Panc1 (cell line): ENCODE measurements around the gene SLC2A11. TPM values are rescaled to one million over a fixed set of nuclear protein-coding genes. Genes with fewer than 3 reads are reported as not detected.

Source experiments
- ATAC-seq: fragments of 200-7000 bp; cut with Tn5 transposase; 2 replicates; pipeline ENCODE4 v1.9.1; 2020; ENCODE audit warnings: mild to moderate bottlenecking, moderate library complexity
- BruUV-seq: library from RNA; stranded (reverse); fragments of 400-500 nt; replicated peaks from 2 replicates; lab custom pipeline; 2021; lab: Mats Ljungman, UMichigan
- CTCF ChIA-PET: fragments of 300-600 bp; sonication (Branson Sonifier 250); formaldehyde crosslinking; loops from one replicate; lab custom pipeline; 2022; ENCODE audit warnings: antibody characterized with exemption; lab: Charles Lee
- POLR2A ChIA-PET: fragments of 300-600 bp; sonication (Branson Sonifier 250); formaldehyde crosslinking; loops from one replicate; lab custom pipeline; 2022; ENCODE audit warnings: antibody characterized with exemption; lab: Charles Lee
- DNase-seq: peaks from one replicate; pipeline ENCODE4 v3.0.0-alpha.2; 2010; ENCODE audit warnings: low read depth, low spot score
- H3K27ac ChIP-seq: 2 replicates; pipeline ENCODE4 v1.5.1; 2011; ENCODE audit warnings: mild to moderate bottlenecking, low read length, inconsistent platforms
- H3K27me3 ChIP-seq: fragments of 200-500 bp; sonication (Bioruptor generic); 2 replicates; pipeline ENCODE4 v1.6.0; 2014; ENCODE audit warnings: low read length, inconsistent platforms; ENCODE audit not compliant: control insufficient read depth, insufficient read depth
- H3K36me3 ChIP-seq: fragments of 200-500 bp; sonication (Bioruptor generic); 2 replicates; pipeline ENCODE4 v1.5.1; 2014; ENCODE audit warnings: inconsistent platforms, mild to moderate bottlenecking, low read length, moderate library complexity; ENCODE audit not compliant: control insufficient read depth, insufficient read depth
- H3K4me1 ChIP-seq: 2 replicates; pipeline ENCODE4 v1.5.1; 2011; ENCODE audit warnings: inconsistent platforms, mild to moderate bottlenecking, low read length, moderate library complexity; ENCODE audit not compliant: control insufficient read depth, insufficient read depth
- H3K4me3 ChIP-seq, 2 experiments: 2 replicates each; pipeline ENCODE4 v1.5.1; 2011 to 2012; ENCODE audit warnings: low read depth in 2 of 2, low read length in 2 of 2, mild to moderate bottlenecking in 2 of 2, inconsistent platforms in 1 of 2, moderate library complexity in 1 of 2
- H3K9me3 ChIP-seq: fragments of 200-500 bp; sonication (Bioruptor generic); 2 replicates; pipeline ENCODE4 v1.5.1; 2014; ENCODE audit warnings: low read depth, mild to moderate bottlenecking, inconsistent platforms, low read length, moderate library complexity; ENCODE audit not compliant: control insufficient read depth, insufficient read depth
- CTCF ChIP-seq: fragments of 450-650 bp; IDR thresholded peaks from 2 replicates; pipeline ENCODE4 v1.5.1; 2017; ENCODE audit warnings: mild to moderate bottlenecking
- POLR2AphosphoS5 ChIP-seq: IDR thresholded peaks from 2 replicates; pipeline ENCODE4 v1.6.1; 2012; ENCODE audit warnings: mild to moderate bottlenecking, low read depth, low read length, moderate library complexity
- REST ChIP-seq, 2 experiments: IDR thresholded peaks; 2 replicates each; pipeline ENCODE4 v1.6.1; 2011 to 2012; ENCODE audit warnings: low read depth in 2 of 2, control low read depth in 1 of 2, low read length in 1 of 2, mild to moderate bottlenecking in 1 of 2, moderate library complexity in 1 of 2; ENCODE audit not compliant: insufficient read depth in 1 of 2
- SIN3A ChIP-seq: IDR thresholded peaks from 2 replicates; pipeline ENCODE4 v1.6.1; 2012; ENCODE audit warnings: low read depth, mild to moderate bottlenecking, low read length, moderate library complexity, borderline replicate concordance; ENCODE audit not compliant: insufficient read depth
- TCF7L2 ChIP-seq: IDR thresholded peaks from 2 replicates; pipeline ENCODE4 v1.6.1; 2011; ENCODE audit warnings: mild to moderate bottlenecking, low read depth, low read length, inconsistent platforms
- in situ Hi-C: cut with HindIII; loops from 2 replicates; pipeline ENCODE4 v1.10.0; 2016; ENCODE audit warnings: low sequenced_read_pairs, low pct_unique_long_range_greater_than_20kb
- intact Hi-C: fragments of 100-400 bp; cut with micrococcal nuclease; formaldehyde crosslinking; loops from one replicate; pipeline ENCODE4 v1.10.0; 2022; ENCODE audit not compliant: unreplicated experiment
- total RNA-seq: library from RNA; stranded (reverse); gene quantifications from one replicate; pipeline ENCODE4 v1.2.1, GENCODE V29; 2021; ENCODE audit not compliant: unreplicated experiment

The SLC2A11 gene
- total RNA-seq, 1 experiment from 2014 or later, result 33.8 TPM

- Histone ChIP-seq H3K27me3 (no peaks in the 10 kb centered on the region), H3K4me3 (no peak overlapping the region), H3K36me3 (no peaks in the 10 kb centered on the region), H3K4me1 (no peaks in the 10 kb centered on the region), H3K27ac (no peak overlapping the region), H3K9me3 (no peaks in the 10 kb centered on the region)
- ChIA-PET POLR2A (no interaction called here), CTCF (no interaction called here)
- in situ Hi-C loops, result no loop called here
- no peak for ATAC-seq
- TF ChIP-seq REST (IDR thresholded peaks at IDR 0.05; ENCODE audit: insufficient read depth in 1 of 2, low read depth in 2 of 2, low read length in 1 of 2) (no peak), POLR2AphosphoS5 (no peak), SIN3A (no peak), CTCF (no peak), TCF7L2 (no peak)
- intact Hi-C loops, result no loop called here
- BruUV-seq, result no TSS peak
- no peak for DNase-seq
These were observed 23.8 kb upstream of the SLC2A11 start for GRCh38 chr22:23833911-23834317.

- in situ Hi-C loops, result no loop called here
- no peak for TF ChIP-seq CTCF
- TF ChIP-seq SIN3A, result no peak
- no peaks in the 10 kb centered on the region for H3K4me1 ChIP-seq
- intact Hi-C loops, result no loop called here
- POLR2A ChIA-PET, result interaction anchor here (1.4 kb wide), 1 partner anchor 23 kb away, joined by 3 read pairs; the partner anchor contains the start of gene SLC2A11
- no peak for ATAC-seq
- H3K27me3 ChIP-seq, result no peaks in the 10 kb centered on the region
- no peaks in the 10 kb centered on the region for H3K9me3 ChIP-seq
- no peaks in the 10 kb centered on the region for H3K36me3 ChIP-seq
- H3K4me3 ChIP-seq, result no peak overlapping the region
- H3K27ac ChIP-seq, result no peak overlapping the region
- CTCF ChIA-PET, result interaction anchor here (1.0 kb wide), 1 partner anchor 15 kb away, joined by 3 read pairs; no protein-coding TSS in a partner anchor
- no TSS peak for BruUV-seq
- DNase-seq, result no peak
These were observed 23.3 kb upstream of the SLC2A11 start for GRCh38 chr22:23834406-23834792.
